Measurements from ENCODE around the gene CRTC2.

The CRTC2 gene

DNA sequence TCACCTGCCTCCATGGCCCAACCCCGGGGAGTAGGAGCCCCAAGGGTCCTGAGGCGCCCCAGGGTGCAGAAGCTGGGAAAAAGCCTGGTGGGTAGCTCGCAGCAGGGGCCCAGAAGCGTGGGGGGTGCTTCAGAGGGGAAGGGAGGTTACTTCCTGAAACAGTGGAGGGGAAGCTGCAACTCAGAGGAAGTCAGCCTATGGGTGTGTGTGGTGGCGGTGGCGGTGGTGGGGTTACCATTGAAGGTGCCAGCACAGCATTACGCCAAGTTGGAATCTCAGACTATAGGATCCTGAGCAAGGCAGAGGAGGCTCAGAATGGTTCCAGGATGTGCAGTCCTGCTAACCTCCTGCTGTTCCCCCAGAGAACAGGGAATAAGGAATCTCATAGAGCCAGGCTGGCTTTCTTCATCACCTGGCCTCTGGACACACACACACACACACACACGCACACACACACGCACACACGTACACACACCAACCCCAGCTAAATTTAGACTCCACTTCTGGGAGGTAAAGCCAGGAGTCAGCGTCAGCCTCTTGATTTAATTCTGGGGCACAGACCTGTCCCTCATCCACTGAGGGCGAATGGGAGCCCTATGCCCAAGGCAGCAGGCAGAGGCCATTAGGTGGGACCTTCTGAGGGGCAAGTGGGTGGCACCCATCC, 13.1 kb downstream of the CRTC2 start:
- TF ChIP-seq, protein P1, sequence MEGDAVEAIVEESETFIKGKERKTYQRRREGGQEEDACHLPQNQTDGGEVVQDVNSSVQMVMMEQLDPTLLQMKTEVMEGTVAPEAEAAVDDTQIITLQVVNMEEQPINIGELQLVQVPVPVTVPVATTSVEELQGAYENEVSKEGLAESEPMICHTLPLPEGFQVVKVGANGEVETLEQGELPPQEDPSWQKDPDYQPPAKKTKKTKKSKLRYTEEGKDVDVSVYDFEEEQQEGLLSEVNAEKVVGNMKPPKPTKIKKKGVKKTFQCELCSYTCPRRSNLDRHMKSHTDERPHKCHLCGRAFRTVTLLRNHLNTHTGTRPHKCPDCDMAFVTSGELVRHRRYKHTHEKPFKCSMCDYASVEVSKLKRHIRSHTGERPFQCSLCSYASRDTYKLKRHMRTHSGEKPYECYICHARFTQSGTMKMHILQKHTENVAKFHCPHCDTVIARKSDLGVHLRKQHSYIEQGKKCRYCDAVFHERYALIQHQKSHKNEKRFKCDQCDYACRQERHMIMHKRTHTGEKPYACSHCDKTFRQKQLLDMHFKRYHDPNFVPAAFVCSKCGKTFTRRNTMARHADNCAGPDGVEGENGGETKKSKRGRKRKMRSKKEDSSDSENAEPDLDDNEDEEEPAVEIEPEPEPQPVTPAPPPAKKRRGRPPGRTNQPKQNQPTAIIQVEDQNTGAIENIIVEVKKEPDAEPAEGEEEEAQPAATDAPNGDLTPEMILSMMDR (IDR thresholded peaks at IDR 0.05; ENCODE audit: low read depth, low read length) = no peak

DNA sequence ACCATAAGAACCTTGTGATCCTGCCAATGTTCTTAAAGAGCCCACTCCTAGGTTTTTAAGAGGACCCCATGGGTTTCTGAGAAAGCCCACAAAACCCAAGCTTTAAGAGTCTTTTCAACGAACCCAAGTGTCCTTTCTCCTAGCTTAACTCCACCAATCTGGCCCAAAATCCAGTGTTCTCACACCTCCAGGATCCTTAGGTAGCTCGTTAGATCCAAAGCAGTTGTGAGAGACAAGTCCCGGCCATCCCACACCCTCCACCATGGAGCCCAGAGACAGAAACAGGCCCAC, 13.6 kb downstream of the CRTC2 start:
- TF ChIP-seq, protein P1 (IDR thresholded peaks at IDR 0.05; ENCODE audit: low read depth, low read length) = no peak
- H3K4me3 ChIP-seq (ENCODE audit: low read depth, low read length) = peak overlapping the region; percentile 84

More for the DNA sequence above, 13.1 kb downstream of the CRTC2 start:
- H3K4me3 ChIP-seq (ENCODE audit: low read depth, low read length) = peak overlapping the region; percentile 84

DNA sequence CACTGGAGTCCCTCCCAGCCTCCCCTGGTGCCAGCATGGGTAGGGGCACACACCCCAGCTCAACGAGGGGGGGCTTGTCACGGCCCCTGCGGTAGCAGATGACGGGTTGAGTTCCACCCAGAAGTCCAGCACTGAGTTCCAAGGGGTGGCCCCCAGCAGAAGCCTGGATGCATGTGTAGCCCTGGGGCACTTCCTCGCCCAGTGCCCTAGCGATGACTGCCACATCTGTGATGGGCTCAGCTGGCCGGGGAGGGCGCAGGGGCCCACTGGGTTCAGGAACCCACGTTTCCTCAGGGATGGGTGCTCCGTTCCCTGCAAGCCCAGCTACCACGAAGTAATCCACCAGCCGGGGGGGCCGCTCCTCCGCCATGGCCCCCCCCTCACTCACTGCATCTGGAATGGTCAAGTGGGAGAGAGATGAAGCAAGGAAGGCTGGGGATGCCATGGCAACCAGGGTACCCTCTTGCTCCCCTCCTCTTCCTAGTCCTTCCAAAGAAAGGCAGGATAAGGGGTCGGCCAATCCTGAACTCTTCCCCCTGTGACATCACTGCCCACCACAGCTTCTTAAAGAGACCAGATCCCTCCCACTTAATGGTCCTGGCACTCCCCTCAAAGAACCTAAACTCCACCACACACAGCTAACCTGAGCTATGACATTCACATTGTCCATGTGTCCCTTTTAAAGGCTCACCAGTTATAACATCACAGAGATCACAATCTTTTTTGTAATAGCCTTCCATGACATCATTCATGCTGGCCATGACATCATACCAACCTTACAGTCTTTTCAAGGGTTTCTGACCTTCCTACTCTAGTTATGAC, 14.2 kb downstream of the CRTC2 start:
- no peak overlapping the region for H3K4me3 ChIP-seq (ENCODE audit: low read depth, low read length)

DNA sequence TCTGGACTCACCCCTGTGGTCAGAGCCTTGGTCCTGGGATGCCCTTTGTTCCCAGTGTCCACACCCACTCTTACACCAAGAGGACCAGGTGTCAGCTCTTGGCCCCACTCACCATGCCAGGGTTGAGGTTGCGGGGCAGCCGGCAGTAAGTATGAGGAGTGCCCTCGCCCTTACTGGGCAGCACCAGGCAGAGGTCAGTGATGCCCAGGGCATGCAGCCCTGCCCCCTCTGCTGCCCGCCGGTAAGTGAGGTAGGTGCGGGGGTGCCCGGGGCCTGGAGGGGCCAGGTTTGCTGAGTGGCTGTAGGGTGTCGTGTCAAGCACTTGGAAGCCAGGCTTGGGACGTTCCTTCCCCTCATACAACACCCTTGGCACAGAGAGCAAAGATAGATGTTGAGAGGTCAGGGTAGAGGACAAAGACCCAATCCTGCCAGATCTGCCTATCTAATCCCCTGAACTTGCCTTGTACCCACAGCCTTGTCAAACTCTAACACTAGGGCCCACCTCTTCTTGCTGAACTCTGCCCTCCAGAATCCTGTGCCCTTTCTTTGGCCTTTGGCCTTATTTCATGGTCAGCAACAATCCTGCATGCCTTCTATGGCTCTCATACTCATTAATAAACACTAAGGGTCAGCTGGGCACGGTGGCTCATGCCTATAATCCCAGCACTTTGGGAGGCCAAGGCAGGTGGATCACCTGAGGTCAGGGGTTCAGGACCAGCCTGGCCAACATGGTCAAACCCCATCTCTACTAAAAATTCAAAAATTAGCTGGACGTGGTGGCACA, 15.5 kb downstream of the CRTC2 start:
- H3K4me3 ChIP-seq (ENCODE audit: low read depth, low read length) = no peak overlapping the region
- TF ChIP-seq, protein P1 (IDR thresholded peaks at IDR 0.05; ENCODE audit: low read depth, low read length) = no peak

More for the DNA sequence above, 14.2 kb downstream of the CRTC2 start:
- TF ChIP-seq, protein P1 (IDR thresholded peaks at IDR 0.05; ENCODE audit: low read depth, low read length) = no peak

DNA sequence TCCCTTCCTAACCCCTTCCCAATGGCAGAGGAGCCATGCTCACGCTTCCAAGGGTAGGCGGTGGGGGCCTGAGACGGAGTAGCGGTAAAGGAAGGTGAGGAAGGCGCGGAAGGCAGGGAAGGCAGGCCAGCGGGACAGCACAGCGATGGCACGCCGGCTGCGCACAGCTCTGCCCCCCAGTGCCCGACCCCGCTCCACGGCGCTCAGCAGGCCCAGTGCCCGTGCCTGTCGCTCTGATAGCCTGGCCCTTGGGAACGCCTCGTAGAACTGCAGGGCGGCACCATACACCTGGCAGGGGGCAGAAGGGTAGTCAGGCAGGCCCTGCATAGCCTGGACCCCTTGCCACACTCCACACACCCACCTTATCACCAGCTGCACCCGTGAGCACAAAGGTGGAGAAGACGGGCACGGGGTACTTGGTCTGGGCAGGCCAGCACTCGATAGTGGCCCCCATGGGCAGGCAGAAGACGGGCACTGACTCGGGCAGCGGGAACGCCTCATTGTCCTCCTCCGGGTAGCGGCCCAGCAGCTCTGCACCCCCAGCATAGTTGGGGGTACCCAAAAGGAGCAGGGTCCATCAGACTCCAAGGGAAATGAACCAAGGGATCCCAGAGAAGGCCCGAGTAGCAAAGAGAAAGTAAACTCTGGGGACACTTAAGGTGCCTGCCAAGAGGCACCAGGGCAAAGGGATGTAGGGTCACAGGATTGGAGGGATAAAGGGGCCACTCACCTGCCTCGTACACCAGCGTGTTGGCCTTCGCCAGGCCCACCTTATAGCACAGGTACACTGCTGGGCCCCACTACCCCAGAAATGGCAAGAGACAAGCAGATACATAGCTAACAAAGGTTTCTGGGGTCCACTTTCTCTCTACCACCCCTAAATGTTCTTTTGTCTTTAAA, 16.3 kb downstream of the CRTC2 start:
- H3K4me3 ChIP-seq (ENCODE audit: low read depth, low read length) = no peak overlapping the region
- TF ChIP-seq, protein P1 (IDR thresholded peaks at IDR 0.05; ENCODE audit: low read depth, low read length) = no peak

DNA sequence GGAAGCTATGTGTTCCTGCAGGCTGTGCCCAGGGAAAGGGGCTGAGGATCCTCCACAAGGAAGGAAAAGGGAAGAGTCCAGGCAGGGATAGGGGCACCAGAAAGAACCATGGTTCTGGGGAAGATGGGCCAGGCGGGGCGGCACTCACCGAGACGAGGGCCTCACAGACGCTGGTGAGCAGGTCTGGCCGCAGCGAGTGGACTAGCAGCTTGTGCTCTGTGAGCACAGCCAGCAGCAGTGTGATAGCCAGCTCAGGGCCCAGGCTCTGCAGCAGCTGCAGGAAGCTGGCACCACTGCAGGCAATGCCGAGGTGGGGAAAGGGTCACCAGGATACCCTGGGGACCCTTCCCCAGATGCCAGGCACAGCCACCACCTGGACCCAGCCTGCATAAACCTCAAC, 17.7 kb downstream of the CRTC2 start:
- no peak overlapping the region for H3K4me3 ChIP-seq (ENCODE audit: low read depth, low read length)
- TF ChIP-seq, protein P1 (IDR thresholded peaks at IDR 0.05; ENCODE audit: low read depth, low read length) = no peak

Measured in WI38 (cell line).